K562 (cell line): Measurements from ENCODE around the gene C19orf12. TPM values are rescaled to one million over a fixed set of nuclear protein-coding genes. Genes with fewer than 3 reads are reported as not detected.
A peak's percentile ranks its signal among the peaks of the same experiment; 100 is the strongest.

ENCODE experiments used
- CEBPG ChIP-seq, 3 experiments: fragments of 200-800 bp in 1 of 3; sonication (Bioruptor generic) in 1 of 3; sonication (generic) in 1 of 3; formaldehyde crosslinking in 1 of 3; IDR thresholded peaks in 2 of 3; conservative IDR thresholded peaks in 1 of 3; 2 replicates each; pipeline versions ENCODE4 v1.6.1 to v1.8.0; 2016 to 2022; ENCODE audit warnings: missing compliant biosample characterization in 2 of 3, missing genetic modification characterization in 2 of 3, mild to moderate bottlenecking in 1 of 3, missing genetic modification reagents in 1 of 3
- CHCHD3 ChIP-seq: fragments of 250-450 bp; sonication (Bioruptor Pico); IDR thresholded peaks from 2 replicates; pipeline ENCODE4 v2.1.2; 2022; ENCODE audit warnings: mild to moderate bottlenecking
- DPF2 ChIP-seq: fragments of 450-650 bp; IDR thresholded peaks from 2 replicates; pipeline ENCODE4 v1.6.1; 2016
- PBX2 ChIP-seq, 2 experiments: IDR thresholded peaks in 1 of 2; conservative IDR thresholded peaks in 1 of 2; 2 replicates each; pipeline ENCODE4 v1.6.1; 2016; ENCODE audit warnings: low read depth in 2 of 2, mild to moderate bottlenecking in 1 of 2, missing compliant biosample characterization in 1 of 2, missing genetic modification characterization in 1 of 2, moderate library complexity in 1 of 2
- SMARCC2 ChIP-seq: fragments of 450-650 bp; IDR thresholded peaks from 2 replicates; pipeline ENCODE4 v1.6.1; 2017; ENCODE audit warnings: antibody characterized with exemption, moderate library complexity, mild to moderate bottlenecking, low read depth
- ZBTB11 ChIP-seq, 3 experiments: fragments of 200-800 bp in 1 of 3; fragments of 250-450 bp in 1 of 3; fragments of 450-650 bp in 1 of 3; sonication (Bioruptor Pico) in 1 of 3; sonication (Bioruptor generic) in 1 of 3; formaldehyde crosslinking in 1 of 3; IDR thresholded peaks; 2 replicates each; pipeline versions ENCODE4 v1.6.1 to v1.8.0; 2016 to 2022; ENCODE audit warnings: mild to moderate bottlenecking in 2 of 3, missing genetic modification characterization in 2 of 3, missing compliant biosample characterization in 1 of 3, moderate library complexity in 1 of 3
- ZNF133 ChIP-seq: fragments of 250-450 bp; sonication (Bioruptor Pico); IDR thresholded peaks from 2 replicates; pipeline ENCODE4 v1.4.0; 2020; ENCODE audit warnings: mild to moderate bottlenecking
- ZNF140 ChIP-seq: fragments of 250-450 bp; sonication (Bioruptor Pico); IDR thresholded peaks from 2 replicates; pipeline ENCODE4 v1.8.0; 2021; ENCODE audit warnings: moderate library complexity, mild to moderate bottlenecking, inconsistent platforms
- ZNF584 ChIP-seq: fragments of 200-800 bp; sonication (Bioruptor generic); IDR thresholded peaks from 2 replicates; pipeline ENCODE4 v1.6.1; 2016; ENCODE audit warnings: low read depth, mild to moderate bottlenecking, missing genetic modification characterization, missing compliant biosample characterization
- polyA plus RNA-seq, 8 experiments: library from polyadenylated mRNA; depleted of rRNA in 4 of 8; stranded (reverse) in 5 of 8; unstranded in 3 of 8; fragments of >200 nt; fragmentation: Nextera tagmentation in 2 of 8; fragmentation: Illumina TruSeq in 1 of 8; extraction: Ambion mirVana in 2 of 8; extraction: Trizol in 1 of 8; gene quantifications; 2 replicates each; pipeline versions ENCODE4 v1.2.1 to v1.2.3, GENCODE V29; 2011 to 2014; ENCODE audit warnings: inconsistent platforms in 1 of 8, missing spikeins in 1 of 8
- total RNA-seq, 7 experiments: library from RNA; depleted of rRNA in 6 of 7; stranded (reverse); fragments of >200 nt in 6 of 7; fragmentation: Illumina TruSeq in 2 of 7; extraction: Trizol in 2 of 7; gene quantifications; 2 replicates each; pipeline versions ENCODE4 v1.2.1 to v1.2.3, GENCODE V29; 2011 to 2021; ENCODE audit warnings: low replicate concordance in 1 of 7

Gene C19orf12
- total and polyA plus RNA-seq, 9 of the 15 experiments (the other 6 are each of a cell fraction or from before 2014, with no cell fraction given), result 1.9 to 14.5 (median 10.2) TPM

GRCh38 chr19:29662278-29662603, 52.8 kb downstream of the C19orf12 start (continued):
- TF ChIP-seq PBX2 (CRISPR knock-in tag; IDR thresholded peaks at IDR 0.05; ENCODE audit: low read depth) (no peak), PBX2 (tag; conservative IDR thresholded peaks at IDR 0.05; ENCODE audit: low read depth) (0 out of 2 replicates have a peak, but pooled peaks have one; percentile 40), ZBTB11 (CRISPR knock-in tag; IDR thresholded peaks at IDR 0.05) (no peak), ZNF140 (CRISPR knock-in tag) (no peak), CEBPG (CRISPR knock-in tag; IDR thresholded peaks at IDR 0.05) (no peak), CEBPG (tag; conservative IDR thresholded peaks at IDR 0.05 in 1 of 2, IDR thresholded peaks at IDR 0.05 in 1 of 2) (0 out of 4 replicates have a peak, but pooled peaks of 1 of the 2 experiments have one; percentile 32), ZNF133 (CRISPR knock-in tag) (no peak), DPF2 (peak; percentile 54; the same call in 1 of the 2 replicates), SMARCC2 (peak; percentile 62; the same call in 1 of the 2 replicates), ZNF584 (0 out of 2 replicates have a peak, but pooled peaks have one; percentile 8), CHCHD3 (CRISPR knock-in tag) (no peak)
